Choroid plexus epithelial cell (primary cell): ENCODE data around the gene TPM3.
"Not testable (repeated sequence)": the region's sequence is repeated elsewhere in the genome, so short reads cannot be mapped to it uniquely, and the experiment has no call there.

ENCODE experiments used
- DNase-seq: peaks from one replicate; pipeline ENCODE4 v3.0.0-alpha.2; 2010; ENCODE audit warnings: low read depth
- H3K4me3 ChIP-seq: 2 replicates; pipeline ENCODE4 v1.5.1; 2011; ENCODE audit warnings: low read depth, mild to moderate bottlenecking, control low read depth, low read length, moderate library complexity
- TF ChIP-seq, protein P1 (sequence below): conservative IDR thresholded peaks from 2 replicates; pipeline ENCODE4 v1.5.1; 2011; ENCODE audit warnings: low read depth, mild to moderate bottlenecking, control low read depth, inconsistent platforms, low read length, moderate library complexity

TPM3 gene

DNA sequence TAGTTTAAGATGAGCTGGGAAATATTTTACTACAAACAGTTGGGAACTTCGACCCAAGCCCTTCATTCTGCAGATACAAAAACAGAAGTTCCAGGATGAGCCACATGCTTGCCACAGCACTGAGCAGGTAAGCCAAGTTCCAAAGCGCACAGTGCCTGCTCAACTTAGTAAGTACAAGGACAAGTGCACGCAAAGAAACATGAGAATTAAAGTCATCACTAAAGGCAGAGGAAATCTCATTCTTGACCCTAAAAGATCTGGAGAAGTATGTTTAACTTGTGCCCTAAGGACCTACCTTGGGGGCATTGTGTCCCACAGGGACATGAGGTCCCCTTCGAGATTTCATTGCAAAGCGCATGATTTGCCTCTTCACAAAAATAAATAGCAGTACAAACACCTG lies 27.6 kb upstream of the TPM3 start:
- H3K4me3 ChIP-seq, result peak overlapping the region; percentile 79
- TF ChIP-seq, protein P1, sequence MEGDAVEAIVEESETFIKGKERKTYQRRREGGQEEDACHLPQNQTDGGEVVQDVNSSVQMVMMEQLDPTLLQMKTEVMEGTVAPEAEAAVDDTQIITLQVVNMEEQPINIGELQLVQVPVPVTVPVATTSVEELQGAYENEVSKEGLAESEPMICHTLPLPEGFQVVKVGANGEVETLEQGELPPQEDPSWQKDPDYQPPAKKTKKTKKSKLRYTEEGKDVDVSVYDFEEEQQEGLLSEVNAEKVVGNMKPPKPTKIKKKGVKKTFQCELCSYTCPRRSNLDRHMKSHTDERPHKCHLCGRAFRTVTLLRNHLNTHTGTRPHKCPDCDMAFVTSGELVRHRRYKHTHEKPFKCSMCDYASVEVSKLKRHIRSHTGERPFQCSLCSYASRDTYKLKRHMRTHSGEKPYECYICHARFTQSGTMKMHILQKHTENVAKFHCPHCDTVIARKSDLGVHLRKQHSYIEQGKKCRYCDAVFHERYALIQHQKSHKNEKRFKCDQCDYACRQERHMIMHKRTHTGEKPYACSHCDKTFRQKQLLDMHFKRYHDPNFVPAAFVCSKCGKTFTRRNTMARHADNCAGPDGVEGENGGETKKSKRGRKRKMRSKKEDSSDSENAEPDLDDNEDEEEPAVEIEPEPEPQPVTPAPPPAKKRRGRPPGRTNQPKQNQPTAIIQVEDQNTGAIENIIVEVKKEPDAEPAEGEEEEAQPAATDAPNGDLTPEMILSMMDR, result no peak
- peak; percentile 58 for DNase-seq

GRCh38 chr1:154218545-154218944 lies 26.6 kb upstream of the TPM3 start:
- DNase-seq, result no peak
- TF ChIP-seq, protein P1, result no peak
- H3K4me3 ChIP-seq, result peak overlapping the region; percentile 79

- TF ChIP-seq, protein P1, result no peak
- H3K4me3 ChIP-seq, result no peak overlapping the region
- peak; percentile 13 for DNase-seq
These were observed 21.4 kb upstream of the TPM3 start for GRCh38 chr1:154213274-154213673.

- TF ChIP-seq, protein P1, result no peak
- no peak for DNase-seq
These were observed 20.2 kb upstream of the TPM3 start for GRCh38 chr1:154212083-154212482.

DNA sequence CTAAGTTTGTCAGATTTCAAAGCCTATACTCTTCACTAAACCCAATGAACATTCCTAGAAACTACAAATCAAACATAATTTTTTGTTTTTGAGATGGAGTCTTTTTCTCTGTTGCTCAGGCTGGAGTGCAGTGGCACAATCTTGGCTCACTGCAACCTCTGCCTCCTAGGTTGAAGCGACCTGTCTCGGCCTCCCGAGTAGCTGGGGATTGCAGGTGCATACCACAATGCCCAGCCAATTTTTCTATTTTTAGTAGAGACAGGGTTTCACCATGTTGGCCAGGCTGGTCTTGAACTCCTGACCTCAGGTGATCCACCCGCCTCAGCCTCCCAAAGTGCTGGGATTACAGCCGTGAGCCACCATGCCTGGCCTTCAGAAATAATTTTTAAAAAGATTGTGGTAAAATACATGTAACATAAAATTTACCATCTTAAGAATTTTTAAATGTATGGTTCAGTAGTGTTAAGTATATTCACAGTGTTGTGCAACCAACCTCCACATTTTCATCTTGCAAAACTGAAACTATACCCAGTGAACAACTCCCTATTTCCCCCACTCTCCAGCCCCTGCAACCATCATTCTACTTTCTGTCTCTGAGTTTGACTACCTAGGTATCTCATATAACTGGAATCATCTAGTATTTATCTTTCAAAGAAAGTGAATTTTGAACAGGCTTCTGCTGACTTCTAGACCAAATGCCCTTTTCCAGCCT lies 16.9 kb upstream of the TPM3 start:
- DNase-seq, result no peak
- no peak overlapping the region for H3K4me3 ChIP-seq
- TF ChIP-seq, protein P1, result no peak

More at GRCh38 chr1:154212083-154212482, 20.2 kb upstream of the TPM3 start:
- H3K4me3 ChIP-seq, result no peak overlapping the region

DNA sequence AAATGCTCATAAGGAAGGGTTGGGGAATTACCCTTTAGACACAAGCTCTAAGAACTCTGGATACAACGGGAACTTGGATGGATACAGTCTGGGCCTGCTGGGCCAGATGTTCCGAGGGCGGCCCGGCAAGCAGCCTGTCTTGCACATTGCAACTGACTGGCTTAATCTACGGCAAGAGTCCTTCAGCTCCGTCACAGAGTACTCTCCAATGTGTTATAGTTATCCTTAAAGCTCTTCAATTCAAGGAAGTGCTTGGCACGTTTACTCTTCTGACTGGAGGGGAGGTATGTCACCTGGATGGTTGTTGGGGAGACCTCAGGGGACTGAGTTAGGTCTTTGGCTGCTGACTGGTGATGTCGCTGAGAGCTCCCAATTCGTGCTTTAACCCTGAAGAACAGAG lies 15.4 kb upstream of the TPM3 start:
- no peak for DNase-seq
- TF ChIP-seq, protein P1, result no peak
- no peak overlapping the region for H3K4me3 ChIP-seq

- no peak within 1 kb of the TSS for H3K4me3 ChIP-seq
- TF ChIP-seq, protein P1, result no peak
- peak; percentile 37 for DNase-seq
These were observed 14.3 kb upstream of the TPM3 start, which contains the start of gene CFAP141 for GRCh38 chr1:154206196-154206595. Gene CFAP141, minus strand, starts transcription at chr1:154206333. Its CDS starts 26 bp downstream, at chr1:154206307.

DNA sequence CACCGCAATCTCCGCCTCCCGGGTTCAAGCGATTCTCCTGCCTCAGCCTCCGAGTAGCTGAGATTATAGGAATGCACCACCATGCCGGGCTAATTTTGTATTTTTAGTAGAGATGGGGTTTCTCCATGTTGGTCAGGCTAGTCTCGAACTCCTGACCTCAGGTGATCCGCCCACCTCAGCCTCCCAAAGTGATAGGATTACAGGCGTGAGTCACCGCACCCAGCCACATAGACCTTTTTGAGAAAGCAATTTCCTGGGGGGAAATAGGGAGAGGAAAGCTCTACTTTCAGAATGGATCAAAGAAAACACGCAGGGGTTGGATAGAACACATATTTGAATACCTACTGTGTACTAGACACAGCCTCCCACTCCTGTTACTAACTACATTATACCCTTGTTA lies 13.9 kb upstream of the TPM3 start:
- not testable (repeated sequence) for H3K4me3 ChIP-seq, DNase-seq
